ENCODE data around the gene EP400. TPM values are rescaled to one million over a fixed set of nuclear protein-coding genes. Genes with fewer than 3 reads are reported as not detected.
A peak's percentile ranks its signal among the peaks of the same experiment; 100 is the strongest.

Gene EP400
- total and polyA plus RNA-seq, 2 of the 8 experiments (the other 6 are each of a cell fraction or from before 2014, with no cell fraction given), result 13.1 to 69.7 TPM

DNA sequence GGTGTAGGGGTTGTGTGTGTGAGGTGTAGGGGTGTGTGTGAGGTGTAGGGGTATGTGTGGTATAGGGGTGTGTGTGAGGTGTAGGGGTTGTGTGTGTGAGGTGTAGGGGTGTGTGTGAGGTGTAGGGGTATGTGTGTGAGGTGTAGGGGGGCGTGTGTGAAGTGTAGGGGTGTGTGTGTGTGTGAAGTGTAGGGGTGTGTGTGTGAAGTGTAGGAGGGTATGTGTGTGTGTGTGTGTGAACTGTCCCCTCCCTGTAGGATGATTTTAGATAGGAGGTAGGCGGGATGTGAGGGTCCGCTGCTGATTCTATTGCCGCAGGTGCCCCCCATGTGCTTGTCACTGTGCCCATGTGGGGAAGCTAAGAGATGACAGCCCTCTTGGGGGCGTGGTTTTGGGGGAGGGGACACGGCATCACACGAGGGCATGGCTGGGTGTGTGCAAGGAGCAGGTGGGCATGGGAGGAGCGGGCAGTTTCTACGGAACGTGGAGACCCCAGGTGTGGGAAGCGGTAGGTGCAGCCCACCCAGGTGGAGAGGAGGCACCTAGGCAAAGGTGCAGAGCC lies 105.9 kb downstream of the EP400 start:
- no peak overlapping the region for H3K9ac ChIP-seq (replicated peaks in 1 of 4; ENCODE audit: extremely low read depth in 1 of 4, low read depth in 3 of 4, low read length in 3 of 4)
- WGBS, 2 experiments (ENCODE audit: extremely low coverage in 1 of 2, insufficient coverage in 1 of 2, insufficient read length in 1 of 2, insufficient replicate concordance in 2 of 2, low coverage in 1 of 2, low lambda C conversion rate in 2 of 2, missing lambda C conversion rate in 1 of 2), result 90 to 100% methylated on average over 1 to 11 of the region's 11 CpGs
- no peak overlapping the region for H3K23ac ChIP-seq (ENCODE audit: insufficient read length)
- no peak overlapping the region for H3K14ac ChIP-seq (ENCODE audit: insufficient read length)
- H3K79me2 ChIP-seq (ENCODE audit: control insufficient read depth in 1 of 2, insufficient read depth in 2 of 2, low read length in 2 of 2), result no peaks in the 10 kb centered on the region
- no peaks in the 10 kb centered on the region for H3K79me1 ChIP-seq (ENCODE audit: low read depth, low read length)
- H4K8ac ChIP-seq (ENCODE audit: extremely low read depth, insufficient read depth, low read length), result no peak overlapping the region
- H2BK20ac ChIP-seq (ENCODE audit: low read length), result no peak overlapping the region
- no peak overlapping the region for H2BK5ac ChIP-seq (ENCODE audit: low read depth, low read length)
- no peaks in the 10 kb centered on the region for H3K9me3 ChIP-seq (ENCODE audit: insufficient read depth in 2 of 2, low read depth in 1 of 2, low read length in 1 of 2)
- H3K36me3 ChIP-seq (ENCODE audit: control insufficient read depth in 2 of 4, insufficient read depth in 4 of 4, low read length in 3 of 4), result peaks cover 19 to 52% (median 44%) of the 10 kb centered on the region in 4 experiments
- H2BK15ac ChIP-seq (ENCODE audit: low read length), result no peak overlapping the region
- no peak overlapping the region for H2BK120ac ChIP-seq (replicated peaks; ENCODE audit: low read depth, low read length)
- no peak overlapping the region for H2AK5ac ChIP-seq (ENCODE audit: low read depth, low read length)
- no peak overlapping the region for H2BK12ac ChIP-seq (ENCODE audit: low read depth, low read length)
- no peak overlapping the region for H3K4me3 ChIP-seq (ENCODE audit: extremely low read depth in 1 of 4, insufficient read depth in 2 of 4, low read depth in 3 of 4, low read length in 4 of 4)
- H3K4me1 ChIP-seq (replicated peaks in 1 of 4; ENCODE audit: control insufficient read depth in 3 of 4, insufficient read depth in 4 of 4, low read length in 3 of 4), result no peaks in the 10 kb centered on the region
- H4K91ac ChIP-seq (replicated peaks; ENCODE audit: insufficient read length, low read length), result no peak overlapping the region
- no peak overlapping the region for H2AFZ ChIP-seq (ENCODE audit: low read length)
- ChIA-PET POLR2A (ENCODE audit: partially characterized antibody) (no interaction called here), CTCF (ENCODE audit: partially characterized antibody) (interaction anchor here (1.0 to 1.1 kb wide), 2 partner anchors 12 to 27 kb away, joined by 3 to 4 read pairs; no protein-coding TSS in a partner anchor)
- DNase-seq (ENCODE audit: low read depth in 1 of 2, low spot score in 2 of 2) (no peak), FAIRE-seq (no peak)
- H4K20me1 ChIP-seq (replicated peaks in 1 of 2; ENCODE audit: control insufficient read depth in 1 of 2, insufficient read depth in 2 of 2, low read length in 2 of 2), result peaks cover 0 to 6% of the 10 kb centered on the region in 2 experiments
- peak overlapping the region; percentile 11 for H3K56ac ChIP-seq (replicated peaks; ENCODE audit: insufficient read length, low read depth, low read length)
- H3K4me2 ChIP-seq (ENCODE audit: insufficient read depth in 1 of 2, low read depth in 2 of 2, low read length in 2 of 2), result no peak overlapping the region
- H3K18ac ChIP-seq (ENCODE audit: extremely low read depth, low read length), result no peak overlapping the region
- no peak overlapping the region for H4K5ac ChIP-seq (ENCODE audit: insufficient read length, low read depth, low read length)
- peaks cover 4% of the 10 kb centered on the region; the same call in 1 of the 2 replicates for H3K23me2 ChIP-seq (ENCODE audit: low read depth, low read length)
- no peak overlapping the region for H3K4ac ChIP-seq (replicated peaks; ENCODE audit: insufficient read length, low read depth, low read length)
- H3K27ac ChIP-seq (ENCODE audit: low read depth, low read length), result no peak overlapping the region
- no peaks in the 10 kb centered on the region for H3K27me3 ChIP-seq (replicated peaks in 1 of 4; ENCODE audit: control insufficient read depth in 3 of 4, extremely low read depth in 1 of 4, insufficient read depth in 3 of 4, low read length in 3 of 4)
- TF ChIP-seq ZNF274 (IDR thresholded peaks at IDR 0.05; ENCODE audit: borderline replicate concordance, extremely low read depth, low read length) (no peak), SIX5 (IDR thresholded peaks at IDR 0.05; ENCODE audit: low read depth, low read length) (no peak), KDM4A (IDR thresholded peaks at IDR 0.05; ENCODE audit: low read depth, low read length, severe bottlenecking) (no peak), JUN (IDR thresholded peaks at IDR 0.05; ENCODE audit: low read depth, low read length) (no peak), EGR1 (IDR thresholded peaks at IDR 0.05; ENCODE audit: borderline replicate concordance, low read depth, low read length) (no peak), RAD21 (IDR thresholded peaks at IDR 0.05 in 1 of 2, conservative IDR thresholded peaks at IDR 0.05 in 1 of 2; ENCODE audit: low read depth in 2 of 2, low read length in 2 of 2) (no peak), SP4 (IDR thresholded peaks at IDR 0.05; ENCODE audit: low read length) (no peak), YY1 (IDR thresholded peaks at IDR 0.05; ENCODE audit: low read depth, low read length) (no peak), RFX5 (IDR thresholded peaks at IDR 0.05; ENCODE audit: borderline replicate concordance, low read depth, low read length) (no peak), EP300 (IDR thresholded peaks at IDR 0.05; ENCODE audit: borderline replicate concordance in 1 of 2, low read depth in 2 of 2, low read length in 2 of 2) (no peak)
- TF ChIP-seq, protein P1, sequence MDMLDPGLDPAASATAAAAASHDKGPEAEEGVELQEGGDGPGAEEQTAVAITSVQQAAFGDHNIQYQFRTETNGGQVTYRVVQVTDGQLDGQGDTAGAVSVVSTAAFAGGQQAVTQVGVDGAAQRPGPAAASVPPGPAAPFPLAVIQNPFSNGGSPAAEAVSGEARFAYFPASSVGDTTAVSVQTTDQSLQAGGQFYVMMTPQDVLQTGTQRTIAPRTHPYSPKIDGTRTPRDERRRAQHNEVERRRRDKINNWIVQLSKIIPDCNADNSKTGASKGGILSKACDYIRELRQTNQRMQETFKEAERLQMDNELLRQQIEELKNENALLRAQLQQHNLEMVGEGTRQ (IDR thresholded peaks at IDR 0.05; ENCODE audit: low read length), result no peak
- TF ChIP-seq, protein P2, sequence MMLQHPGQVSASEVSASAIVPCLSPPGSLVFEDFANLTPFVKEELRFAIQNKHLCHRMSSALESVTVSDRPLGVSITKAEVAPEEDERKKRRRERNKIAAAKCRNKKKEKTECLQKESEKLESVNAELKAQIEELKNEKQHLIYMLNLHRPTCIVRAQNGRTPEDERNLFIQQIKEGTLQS (IDR thresholded peaks at IDR 0.05; ENCODE audit: insufficient read depth, low read depth, low read length), result no peak

Measured in H1 (cell line).